SKM-1 (cell line): ENCODE data around the gene MRC2.
"Not testable (repeated sequence)": the region's sequence is repeated elsewhere in the genome, so short reads cannot be mapped to it uniquely, and the experiment has no call there.

Experiments used
- DNase-seq: peaks from one replicate; lab custom pipeline; 2025; ENCODE audit not compliant: unreplicated experiment; lab: John Stamatoyannopoulos, UW

The MRC2 gene

DNA sequence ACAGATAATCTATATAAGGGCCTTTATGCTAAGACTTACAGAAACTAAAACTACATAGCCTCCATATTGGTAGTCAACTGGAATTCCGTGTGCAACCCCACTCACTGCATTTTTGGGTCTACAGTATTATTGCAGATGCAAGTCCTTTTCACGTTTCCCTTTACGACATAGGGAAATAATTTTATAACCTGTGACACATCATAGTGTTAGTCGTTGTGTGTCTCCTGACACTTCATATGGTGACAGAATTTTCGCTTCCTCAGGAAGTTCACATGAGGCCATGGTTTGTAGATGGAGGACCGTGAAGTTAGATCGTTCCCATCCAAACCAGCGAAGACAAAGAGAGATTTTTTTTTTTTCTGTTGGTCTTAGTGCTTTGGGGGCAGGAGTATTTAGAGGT, 15.7 kb upstream of the MRC2 start:
- no peak for DNase-seq

DNA sequence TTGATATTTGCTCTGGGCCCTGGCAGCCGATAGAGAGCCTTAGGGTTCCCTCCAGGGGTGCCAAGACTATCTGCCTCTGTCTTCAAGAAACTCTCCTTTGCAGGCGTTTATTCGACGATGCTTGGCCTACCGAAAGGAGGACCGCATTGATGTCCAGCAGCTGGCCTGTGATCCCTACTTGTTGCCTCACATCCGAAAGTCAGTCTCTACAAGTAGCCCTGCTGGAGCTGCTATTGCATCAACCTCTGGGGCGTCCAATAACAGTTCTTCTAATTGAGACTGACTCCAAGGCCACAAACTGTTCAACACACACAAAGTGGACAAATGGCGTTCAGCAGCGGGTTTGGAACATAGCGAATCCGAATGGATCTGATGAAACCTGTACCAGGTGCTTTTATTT, 15.2 kb upstream of the MRC2 start:
- not testable (repeated sequence) for DNase-seq

DNA sequence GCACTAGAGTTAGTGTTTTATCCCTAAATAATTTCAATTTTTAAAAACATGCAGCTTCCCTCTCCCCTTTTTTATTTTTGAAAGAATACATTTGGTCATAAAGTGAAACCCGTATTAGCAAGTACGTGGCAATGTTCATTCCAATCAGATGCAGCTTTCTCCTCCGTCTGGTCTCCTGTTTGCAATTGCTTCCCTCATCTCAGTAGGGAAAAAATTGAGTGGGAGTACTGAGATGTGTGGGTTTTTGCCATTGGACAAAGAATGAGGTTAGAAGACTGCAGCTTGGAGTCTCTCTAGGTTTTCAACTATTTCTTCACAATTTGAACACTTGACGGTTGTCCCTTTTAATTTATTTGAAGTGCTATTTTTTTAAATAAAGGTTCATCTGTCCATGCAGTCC, 14.4 kb upstream of the MRC2 start:
- not testable (repeated sequence) for DNase-seq

DNA sequence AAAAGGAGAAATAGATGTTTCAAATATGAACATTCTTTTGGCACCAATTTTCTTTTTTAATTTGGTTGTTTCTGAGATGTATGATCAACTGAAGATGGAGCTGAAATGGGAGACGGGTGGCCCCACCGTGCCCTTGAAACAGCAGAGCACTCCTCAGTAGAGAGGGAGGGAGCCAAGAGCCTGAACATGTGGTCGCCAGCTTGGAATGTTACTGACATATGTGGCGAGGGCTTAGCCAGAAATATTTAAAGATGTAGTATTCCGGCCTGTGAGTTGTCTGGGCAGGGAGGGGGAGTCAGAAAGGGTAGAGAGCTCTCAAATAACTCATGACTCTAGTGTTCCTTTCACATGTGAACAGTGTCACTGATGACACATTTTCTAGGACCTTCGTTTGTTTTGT, 13.3 kb upstream of the MRC2 start:
- no peak for DNase-seq

DNA sequence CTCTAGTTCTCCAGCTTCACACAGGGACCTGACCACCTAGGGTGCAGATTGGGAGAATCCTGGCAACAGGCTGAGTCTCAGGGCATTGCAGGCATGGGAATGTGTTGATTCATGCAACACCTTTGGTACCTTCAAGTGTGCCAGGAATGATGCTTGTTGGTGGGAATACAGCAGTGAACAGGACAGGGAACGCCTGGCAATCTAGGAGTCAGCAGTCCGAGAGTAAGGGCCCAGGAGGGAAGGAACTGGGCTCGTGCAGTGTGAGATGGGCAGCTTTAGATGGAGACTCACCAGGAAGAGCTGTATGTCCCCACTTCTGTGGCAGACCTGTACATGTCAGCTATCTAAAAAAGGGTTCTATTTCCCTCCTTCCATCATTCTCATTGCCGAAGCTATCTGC, 12.0 kb upstream of the MRC2 start:
- DNase-seq, result no peak

DNA sequence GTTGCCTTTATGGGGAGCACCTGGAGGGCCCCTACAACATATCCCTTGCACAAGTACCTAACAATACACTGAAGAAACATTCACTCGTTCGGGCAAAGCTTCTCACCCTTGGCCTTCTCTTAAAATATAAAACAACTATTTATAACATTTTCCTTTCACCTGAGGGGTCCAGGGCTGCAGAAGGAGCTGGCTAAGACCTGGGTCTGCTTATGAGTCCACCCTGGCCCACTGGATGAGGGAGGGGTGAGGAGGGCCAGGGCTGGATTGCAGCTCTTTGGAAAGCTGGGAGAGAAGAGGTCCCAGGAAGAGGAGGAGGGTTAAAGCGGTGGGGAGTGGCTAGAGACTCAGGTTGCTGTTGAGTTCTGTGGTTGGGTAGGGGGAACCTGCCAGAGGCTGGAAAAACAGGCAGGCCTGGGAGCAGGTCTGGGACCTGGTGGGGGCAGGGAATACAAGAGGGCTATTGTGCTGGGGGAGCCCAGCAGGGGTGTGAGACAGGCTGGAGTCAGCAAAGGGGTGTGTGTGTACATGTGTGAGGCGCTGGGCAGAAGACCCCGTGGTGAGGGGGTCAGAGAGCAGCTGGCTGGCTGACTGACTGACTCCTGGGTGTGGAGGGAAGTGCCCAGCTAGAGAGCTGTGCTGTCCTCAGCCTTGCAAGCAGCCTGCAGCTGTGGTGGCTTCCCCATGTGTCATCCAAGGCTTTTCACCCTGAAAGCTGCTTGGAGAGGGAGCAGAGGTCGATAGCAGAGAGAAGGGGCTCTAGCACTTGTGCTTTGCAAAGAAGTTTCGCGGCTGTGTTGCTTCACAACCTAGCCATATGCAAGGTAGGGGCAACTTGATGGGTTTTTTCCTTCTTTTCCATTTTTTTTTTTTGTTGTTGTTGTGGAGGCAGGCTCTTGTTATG, 10.2 kb upstream of the MRC2 start:
- no peak for DNase-seq

DNA sequence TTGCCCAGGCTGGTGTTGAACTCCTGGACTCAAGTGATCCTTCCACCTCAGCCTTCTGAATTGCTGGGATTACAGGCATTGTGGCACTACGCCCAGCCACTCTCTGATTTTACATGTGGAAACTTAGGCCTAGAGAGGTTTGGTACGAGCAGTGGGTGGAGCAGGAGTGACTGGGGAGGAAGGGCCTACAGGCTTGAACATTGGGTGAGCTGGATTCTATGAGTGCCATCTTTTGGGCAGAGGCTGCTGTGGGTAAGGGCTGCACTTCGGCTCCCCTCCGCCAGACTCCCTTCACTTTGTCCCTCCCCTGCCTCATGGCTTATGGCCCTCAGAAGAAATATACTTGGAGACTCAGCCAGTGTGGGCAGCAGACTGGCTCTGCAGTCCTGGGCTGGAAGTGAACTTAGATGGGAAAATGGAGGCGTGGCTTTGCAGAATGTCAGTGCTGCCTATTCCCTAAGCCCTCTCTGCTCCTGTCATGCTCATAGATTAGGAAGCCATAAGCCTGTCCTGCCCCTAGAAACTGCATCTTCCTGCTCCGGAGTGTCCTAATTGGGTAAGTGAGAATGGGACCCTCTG, 9.5 kb upstream of the MRC2 start:
- DNase-seq, result no peak

DNA sequence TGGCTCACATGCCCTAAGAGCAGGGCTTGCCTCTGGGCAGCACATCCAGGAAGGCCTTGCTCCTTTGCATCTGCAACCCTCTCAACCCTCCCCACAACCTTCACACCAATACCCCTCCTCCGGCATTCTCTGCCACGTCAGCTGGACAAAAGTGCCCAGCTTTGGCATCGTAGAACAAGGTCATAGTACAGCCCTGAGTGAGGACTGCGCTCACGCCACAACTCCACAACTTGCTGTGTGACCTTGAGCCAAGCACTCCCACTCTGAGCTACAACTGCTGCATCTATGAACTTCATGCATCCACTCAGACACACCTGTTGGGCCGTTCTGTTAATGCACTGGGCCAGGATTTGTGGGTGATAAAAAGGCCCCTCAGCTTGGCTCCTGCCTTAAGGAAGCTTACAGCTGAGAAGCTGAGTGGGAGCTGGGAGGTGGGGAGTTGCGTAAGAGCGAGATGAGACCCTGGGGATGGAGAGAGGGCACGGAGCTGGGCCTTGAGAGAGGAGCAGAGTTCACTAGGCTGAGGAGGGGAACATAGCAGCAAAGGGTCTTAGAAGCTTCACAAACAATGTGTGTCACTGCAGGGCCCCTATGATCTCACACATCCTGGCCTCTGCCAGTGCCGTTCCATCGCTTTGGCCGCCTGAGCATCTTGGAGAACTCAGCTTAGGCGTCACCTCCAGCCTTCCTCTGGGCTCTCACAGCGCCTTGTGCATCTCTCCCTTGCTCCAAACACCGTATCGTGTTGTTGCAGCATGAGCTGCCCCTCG, 8.6 kb upstream of the MRC2 start:
- no peak for DNase-seq

DNA sequence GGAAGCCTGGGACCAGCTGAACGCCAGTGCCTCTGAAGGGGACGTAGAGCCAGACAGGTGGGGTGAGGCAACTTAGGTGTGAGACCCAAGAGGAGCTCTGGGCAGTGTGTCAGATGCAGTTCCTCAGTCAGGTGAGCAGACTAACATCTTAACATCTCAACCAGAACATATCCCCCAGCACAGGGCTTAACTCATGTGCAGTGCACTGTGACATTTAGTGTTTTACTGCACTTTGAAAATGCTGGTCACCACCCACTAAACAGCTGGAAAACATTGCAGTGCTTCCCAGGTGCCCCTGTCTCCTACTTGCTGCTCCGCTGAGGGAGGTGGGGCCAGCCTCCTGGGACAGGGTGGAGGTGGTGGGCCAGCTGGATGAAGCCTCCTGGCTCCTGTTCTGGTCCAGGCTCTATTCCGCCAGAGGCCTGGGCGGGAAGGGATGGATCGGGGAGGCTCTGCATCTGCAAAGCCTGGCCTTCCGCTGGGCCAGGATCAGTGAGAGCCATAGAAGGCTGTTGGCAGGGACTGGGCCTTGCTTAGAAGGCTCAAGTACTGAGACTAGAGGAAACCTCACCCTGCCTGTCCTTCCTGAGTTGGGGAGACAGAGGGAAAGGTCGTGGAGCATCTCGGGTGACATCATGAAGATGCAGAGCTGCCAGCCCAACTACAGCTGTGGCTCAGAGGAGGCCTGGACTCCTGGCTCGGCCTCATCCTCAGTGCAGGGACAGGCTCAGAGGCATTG, 7.9 kb upstream of the MRC2 start:
- DNase-seq, result no peak

DNA sequence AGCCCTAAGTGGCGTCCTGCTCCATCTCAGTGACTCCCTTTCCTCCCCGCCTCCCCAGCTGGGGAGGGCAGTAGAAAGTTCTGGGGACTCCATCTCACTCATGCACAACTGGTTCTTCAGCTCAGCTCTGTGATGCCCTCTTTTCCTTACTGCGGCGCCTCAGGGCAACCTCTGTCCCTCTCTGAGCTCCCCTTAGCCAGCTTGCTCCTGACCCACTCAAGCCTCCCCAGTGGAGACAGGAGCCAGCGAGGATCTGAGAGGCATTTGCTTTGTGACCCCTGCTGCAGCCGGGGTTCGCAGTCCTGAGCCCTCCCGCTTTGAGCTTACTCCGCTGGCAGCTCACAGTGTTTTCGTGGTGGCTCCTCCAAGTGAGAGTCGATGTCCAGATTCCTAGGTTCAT, 6.2 kb upstream of the MRC2 start:
- no peak for DNase-seq

DNA sequence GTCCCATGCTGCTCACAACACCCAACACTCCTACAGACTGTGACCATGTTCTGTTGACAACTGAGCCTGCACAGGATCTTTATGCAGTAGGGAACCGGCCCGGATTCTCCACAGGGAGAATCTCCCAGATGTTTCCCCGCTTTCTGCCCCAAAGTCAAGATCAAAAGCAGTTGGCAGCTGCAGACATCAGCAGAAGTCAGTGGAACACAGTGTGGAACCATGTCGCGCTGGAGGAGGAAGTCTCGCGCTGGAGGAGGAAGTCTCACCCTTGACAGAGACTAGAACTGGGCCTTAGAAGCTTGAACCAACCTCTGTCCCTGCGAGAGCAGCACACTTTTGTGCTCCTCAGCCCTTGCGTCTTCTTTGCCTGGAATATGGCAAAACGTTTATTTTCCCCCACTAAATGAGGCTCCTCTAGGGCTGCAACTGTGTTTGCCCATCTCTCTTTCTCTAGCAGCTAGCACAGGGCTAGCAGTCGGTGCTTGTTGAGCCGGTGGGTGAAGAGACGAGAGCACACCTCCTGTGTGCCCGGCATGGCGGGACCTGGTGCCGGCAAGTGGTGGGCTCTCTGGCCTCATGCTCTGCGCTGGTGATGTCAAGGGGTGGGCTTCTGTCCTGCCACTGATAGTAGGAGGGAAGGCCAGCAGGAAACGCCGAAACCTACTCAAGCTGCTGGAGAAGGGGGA, 2.1 kb upstream of the MRC2 start:
- peak; percentile 31 for DNase-seq

DNA sequence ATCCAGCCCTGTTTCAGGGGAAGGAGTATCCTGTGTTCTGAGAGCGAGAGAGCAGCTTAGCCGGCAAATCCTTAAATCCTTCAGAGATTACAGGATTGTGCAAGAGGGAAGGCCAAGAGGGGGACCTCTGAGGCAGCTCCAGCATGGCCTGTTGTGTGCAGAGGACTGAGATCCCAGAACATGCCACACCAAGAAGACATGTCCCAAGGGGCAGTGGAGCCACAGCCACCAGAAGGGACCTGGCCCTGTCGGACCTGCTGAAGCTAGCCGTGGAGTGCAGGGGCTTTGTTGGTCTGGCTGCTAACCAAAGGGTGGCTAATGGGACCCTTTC, 1.6 kb upstream of the MRC2 start:
- DNase-seq, result no peak

DNA sequence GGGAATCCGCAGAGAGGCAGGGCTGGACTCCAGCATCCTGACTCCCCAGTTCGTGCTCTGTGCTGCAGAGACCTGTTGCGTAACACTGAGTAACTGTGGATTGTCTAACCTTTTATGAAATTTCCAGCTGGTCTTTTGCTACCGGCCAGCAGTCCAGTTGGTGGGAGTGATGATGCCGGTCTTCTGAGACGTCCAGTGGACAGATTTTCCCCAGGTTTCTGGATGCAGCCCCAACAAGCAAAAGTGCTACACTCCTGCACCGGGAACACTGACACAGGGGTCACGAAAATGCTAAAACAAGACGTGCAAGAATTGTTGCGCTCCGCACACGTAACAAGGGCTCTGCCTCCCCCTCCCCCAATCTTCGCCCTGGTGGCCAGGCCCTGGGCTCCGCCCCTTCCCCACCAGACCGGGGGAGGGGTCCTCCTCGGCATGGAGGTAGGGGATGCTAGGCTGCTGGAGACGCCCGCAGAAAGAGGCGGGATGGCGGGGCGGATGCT, 701 bp upstream of the MRC2 start:
- peak; percentile 45 for DNase-seq

DNA sequence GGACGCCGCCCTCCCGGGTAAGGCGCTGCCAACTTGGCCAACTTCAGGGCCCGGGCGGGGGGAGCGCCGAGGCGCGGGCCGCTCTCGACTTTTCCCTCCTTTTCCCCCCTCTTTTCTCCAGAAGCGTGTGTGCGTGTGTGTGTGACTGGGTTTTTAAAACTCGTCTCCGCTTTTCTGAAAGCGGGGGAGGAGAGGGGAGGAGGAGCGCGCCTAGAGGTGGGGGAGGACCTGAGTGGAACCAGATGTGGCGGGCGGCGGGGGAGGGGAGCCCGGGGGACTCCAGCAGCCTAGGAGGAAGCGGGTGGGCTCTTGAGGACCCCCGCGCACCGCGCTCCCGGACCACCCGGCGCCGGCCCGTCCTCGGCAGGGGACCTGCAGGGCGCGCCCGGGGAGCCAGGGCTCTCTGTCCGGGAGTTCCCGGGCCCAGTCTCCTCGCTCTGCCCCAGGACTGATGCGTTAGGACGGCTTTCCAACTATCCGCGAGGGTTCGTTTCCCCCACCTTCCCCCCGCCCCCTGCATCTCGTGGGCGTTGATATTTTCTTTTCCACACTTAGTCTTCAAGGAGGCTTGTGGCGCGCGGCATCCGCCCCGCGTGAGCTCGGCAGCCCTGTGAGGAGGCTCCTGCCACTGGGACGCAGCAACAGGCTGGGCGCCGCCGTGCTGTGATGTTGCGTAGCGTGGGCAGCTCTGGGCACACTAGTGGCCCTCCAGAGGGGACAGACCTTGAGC, 599 bp downstream of the MRC2 start:
- no peak for DNase-seq

DNA sequence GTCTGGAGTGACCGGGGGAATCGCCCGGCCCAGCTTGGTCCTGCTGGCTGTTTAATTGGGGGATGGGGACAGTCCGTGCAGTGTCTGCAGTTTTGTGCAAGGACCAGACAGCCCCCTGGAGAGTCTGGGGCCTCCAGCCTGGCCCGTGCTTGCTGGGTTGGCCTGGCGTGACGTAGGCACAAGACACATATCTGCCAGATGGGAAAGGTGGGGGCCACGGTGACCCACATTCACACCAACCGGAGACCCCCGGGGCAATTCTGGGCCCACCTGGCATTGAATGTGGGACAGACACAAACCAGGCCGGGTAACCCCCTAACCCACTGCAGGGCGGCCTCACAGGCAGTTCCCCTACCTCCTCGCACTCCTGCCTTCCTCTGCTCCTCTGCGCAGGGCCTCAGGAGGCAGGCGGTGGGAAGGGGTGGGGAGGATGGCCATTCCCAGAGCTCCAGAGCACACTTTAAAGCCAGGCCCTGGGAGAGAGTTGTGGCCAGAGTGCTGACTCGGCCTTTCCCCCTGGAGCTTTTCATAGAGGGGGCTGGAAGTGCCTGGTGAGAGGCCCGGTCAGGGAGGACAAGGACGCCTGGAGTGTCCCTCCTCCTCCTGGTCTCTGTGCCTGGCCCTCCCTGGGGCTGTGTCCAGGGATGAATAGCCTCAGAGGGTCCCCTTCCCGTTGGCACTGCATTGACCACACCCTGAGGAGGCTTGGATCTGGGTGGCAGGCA, 1.5 kb downstream of the MRC2 start:
- DNase-seq, result no peak

DNA sequence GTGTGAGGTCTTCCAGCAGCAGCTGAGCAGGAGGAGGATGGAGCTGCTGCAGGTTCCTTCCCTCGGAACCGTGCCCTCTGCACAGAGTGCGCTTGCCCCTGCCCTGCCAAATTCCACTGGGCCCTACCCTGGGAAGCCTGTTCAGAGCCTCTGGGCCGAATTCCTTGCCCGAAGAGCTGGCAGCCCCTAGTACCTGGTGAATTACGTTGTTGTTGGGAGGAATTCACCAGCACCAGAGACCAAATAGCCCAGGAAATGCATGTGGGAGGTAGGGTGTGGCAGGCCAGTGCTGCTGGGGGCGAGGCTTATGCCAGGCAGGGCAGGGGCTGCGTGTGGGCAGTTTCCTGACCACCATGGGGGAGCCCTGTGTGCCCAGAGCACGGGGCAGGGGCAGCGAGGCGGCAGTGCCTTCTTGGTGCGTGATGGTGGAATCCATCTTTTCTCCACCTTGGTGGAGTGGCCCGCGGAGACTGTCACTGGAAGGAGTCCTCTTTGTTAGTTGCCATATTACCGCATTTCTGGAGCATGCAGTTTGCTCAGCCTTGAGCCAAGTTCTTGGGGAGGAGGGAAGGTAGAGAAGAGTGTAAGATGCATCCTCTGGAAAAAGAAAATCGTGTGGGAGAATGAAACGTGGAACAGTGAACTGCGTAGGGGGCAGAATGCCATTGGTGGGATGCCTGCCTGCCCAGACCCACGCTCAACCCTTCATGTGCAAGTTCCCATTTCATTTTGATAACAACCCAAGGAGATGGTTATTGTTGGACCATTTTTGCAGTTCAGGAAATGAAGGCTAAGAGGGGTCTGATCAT, 2.3 kb downstream of the MRC2 start:
- DNase-seq, result no peak

DNA sequence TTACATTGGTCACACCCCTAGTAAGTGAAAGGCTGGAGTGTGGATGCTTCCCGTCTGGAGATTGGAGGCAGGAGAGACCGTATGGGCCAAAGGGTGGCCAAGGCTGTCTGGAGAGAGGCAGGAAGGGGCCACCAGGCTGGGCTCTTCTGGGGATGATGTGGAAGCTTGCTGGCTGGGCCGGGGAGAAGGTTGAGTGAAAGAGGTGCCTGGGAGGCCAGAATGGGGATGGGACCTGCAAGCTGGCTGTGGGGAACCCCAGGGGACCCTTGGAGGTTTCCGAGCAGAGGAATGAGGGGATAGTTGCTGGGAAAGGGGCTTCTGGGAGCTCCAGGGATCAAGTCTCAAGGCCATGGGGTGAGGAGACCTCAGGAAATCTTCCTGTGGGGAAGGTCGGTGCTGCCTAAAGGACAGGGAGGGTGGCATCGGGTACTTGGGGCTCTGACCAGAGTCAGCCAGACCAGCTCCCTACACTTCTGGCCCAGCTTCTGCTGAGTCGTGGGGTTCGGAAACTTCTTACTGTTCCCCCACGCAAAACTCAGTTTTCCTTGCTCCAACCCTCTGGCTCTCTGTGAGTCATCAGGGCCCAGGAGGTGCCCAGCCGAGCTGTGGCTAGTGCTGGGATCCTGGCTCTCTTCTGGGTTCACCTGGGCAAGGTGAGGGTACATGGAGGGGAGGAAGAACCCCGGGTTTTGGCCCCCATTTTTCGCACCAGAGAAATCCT, 3.1 kb downstream of the MRC2 start:
- DNase-seq, result no peak
